ENCODE measurements around the gene RERE. TPM values are rescaled to one million over a fixed set of nuclear protein-coding genes. Genes with fewer than 3 reads are reported as not detected.
A peak's percentile ranks its signal among the peaks of the same experiment; 100 is the strongest.

RERE gene
- total RNA-seq, 1 donor from 2014 or later: 76.8 TPM

DNA sequence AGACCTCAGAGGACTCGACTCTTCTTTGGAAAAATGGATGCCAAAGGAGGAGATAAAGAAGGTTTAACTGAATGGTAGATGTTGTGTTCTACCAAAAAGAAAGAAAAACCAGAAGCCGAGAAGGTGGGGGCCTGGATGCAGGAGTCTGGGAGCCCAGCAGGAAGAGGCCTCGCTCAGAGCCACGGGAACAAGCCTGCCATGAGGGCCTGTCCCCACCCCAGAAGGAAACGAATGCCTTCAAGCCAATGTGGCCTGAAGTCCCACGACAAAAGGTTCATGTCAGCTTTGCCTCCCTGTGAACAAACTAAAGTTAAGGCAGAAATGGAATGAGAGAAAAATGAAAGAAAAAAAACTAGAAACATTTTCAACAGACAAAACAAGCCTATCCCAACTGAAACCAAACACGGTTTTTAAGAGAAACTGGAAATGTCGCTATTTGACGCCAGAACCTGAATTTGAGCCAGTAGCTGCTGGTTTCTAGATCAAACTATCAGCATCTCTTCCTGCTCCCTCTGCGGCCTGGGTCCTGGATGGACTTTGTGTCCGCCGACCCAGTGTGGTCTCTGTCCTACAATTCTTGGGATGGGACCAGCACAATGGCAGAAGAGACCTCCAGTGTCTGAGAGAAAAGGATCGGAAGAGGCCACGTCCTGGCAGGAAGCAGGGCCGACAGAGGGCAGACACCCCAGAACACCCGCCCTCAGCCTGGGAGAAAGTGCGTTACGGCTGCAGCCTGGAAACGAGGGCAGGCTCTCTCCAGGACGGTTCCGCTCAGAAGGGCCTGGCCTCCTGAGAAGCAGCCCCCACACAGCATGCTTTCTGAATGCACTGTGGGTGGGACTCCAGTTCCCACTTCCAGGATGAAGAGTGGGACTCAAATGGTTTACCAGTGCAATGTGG, 464.3 kb downstream of the RERE start:
- H3K4me1 Mint-ChIP-seq (ENCODE audit: unreplicated experiment): peaks cover 9% of the 10 kb centered on the region
- no peak for DNase-seq (ENCODE audit: extremely low spot score, unreplicated experiment)

DNA sequence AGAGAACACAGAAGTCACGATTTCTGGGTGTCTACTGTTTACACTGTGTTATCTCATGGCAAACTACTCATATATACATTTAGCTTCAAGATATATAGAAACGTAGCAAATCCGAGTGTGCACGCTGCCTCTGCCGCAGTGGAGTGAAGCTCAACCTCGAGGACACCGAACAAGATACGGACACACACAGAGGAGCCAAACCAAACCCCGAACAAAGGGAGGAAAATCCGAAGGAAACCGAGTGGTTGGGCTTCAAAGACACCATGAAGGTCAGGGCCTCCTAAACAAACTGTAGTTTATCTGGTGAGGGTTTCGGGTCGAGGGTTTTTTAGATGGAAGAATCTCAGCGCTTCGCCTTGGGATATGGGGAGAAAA, 465.0 kb downstream of the RERE start:
- no peaks in the 10 kb centered on the region for H3K27me3 Mint-ChIP-seq (ENCODE audit: unreplicated experiment)
- H3K36me3 Mint-ChIP-seq (ENCODE audit: unreplicated experiment): peaks cover 25% of the 10 kb centered on the region
- TF ChIP-seq, protein P1, sequence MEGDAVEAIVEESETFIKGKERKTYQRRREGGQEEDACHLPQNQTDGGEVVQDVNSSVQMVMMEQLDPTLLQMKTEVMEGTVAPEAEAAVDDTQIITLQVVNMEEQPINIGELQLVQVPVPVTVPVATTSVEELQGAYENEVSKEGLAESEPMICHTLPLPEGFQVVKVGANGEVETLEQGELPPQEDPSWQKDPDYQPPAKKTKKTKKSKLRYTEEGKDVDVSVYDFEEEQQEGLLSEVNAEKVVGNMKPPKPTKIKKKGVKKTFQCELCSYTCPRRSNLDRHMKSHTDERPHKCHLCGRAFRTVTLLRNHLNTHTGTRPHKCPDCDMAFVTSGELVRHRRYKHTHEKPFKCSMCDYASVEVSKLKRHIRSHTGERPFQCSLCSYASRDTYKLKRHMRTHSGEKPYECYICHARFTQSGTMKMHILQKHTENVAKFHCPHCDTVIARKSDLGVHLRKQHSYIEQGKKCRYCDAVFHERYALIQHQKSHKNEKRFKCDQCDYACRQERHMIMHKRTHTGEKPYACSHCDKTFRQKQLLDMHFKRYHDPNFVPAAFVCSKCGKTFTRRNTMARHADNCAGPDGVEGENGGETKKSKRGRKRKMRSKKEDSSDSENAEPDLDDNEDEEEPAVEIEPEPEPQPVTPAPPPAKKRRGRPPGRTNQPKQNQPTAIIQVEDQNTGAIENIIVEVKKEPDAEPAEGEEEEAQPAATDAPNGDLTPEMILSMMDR (IDR thresholded peaks at IDR 0.05): no peak
- H3K9me3 Mint-ChIP-seq (ENCODE audit: unreplicated experiment): no peaks in the 10 kb centered on the region
- no peak overlapping the region for H3K4me3 Mint-ChIP-seq (ENCODE audit: unreplicated experiment)
- no peak for DNase-seq (ENCODE audit: extremely low spot score, unreplicated experiment)
- no peak overlapping the region for H3K27ac Mint-ChIP-seq (ENCODE audit: unreplicated experiment)
- H3K4me1 Mint-ChIP-seq (ENCODE audit: unreplicated experiment): peaks cover 15% of the 10 kb centered on the region

More for the DNA sequence above, 464.3 kb downstream of the RERE start:
- no peak overlapping the region for H3K27ac Mint-ChIP-seq (ENCODE audit: unreplicated experiment)
- H3K27me3 Mint-ChIP-seq (ENCODE audit: unreplicated experiment): no peaks in the 10 kb centered on the region
- H3K36me3 Mint-ChIP-seq (ENCODE audit: unreplicated experiment): peaks cover 30% of the 10 kb centered on the region
- H3K9me3 Mint-ChIP-seq (ENCODE audit: unreplicated experiment): no peaks in the 10 kb centered on the region
- TF ChIP-seq, protein P1 (IDR thresholded peaks at IDR 0.05): no peak
- no peak overlapping the region for H3K4me3 Mint-ChIP-seq (ENCODE audit: unreplicated experiment)

DNA sequence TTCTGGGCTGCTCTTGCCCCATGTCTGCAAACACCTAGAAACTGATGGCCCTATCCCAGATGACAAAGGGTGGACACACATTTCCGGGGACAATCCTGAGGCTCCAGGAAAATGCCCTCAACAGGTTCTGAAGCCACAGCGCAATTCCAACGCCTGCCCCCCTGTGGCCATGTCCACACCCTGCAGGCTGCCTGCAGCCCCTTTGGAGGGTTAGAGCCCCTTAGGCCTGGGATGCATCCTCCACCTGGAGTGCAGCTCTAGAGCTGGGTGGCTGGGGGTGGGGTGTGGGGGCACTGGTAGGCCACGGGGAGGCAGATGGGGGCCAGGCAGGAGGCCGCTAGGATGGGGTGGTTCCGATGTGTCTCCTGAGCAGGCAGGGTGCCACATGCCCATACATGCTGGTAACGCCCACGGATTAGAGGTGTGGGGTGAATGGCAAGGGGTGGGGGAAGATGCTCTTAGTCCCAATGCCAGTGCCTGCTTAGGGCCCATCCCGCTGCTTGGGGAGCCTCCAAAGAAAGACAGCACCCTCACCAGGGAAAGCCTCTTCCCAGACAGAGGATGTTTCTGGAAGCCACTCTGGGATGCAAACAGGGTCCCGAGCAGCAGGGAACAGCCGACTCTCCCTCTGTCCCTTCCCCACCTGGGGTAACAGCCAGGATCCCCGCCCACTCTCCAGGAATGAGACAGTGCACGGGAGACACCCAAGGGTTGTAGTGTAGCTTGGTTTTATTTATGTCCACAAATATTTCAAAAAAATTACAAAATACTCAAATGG, 465.6 kb downstream of the RERE start:
- Mint-ChIP-seq H3K27me3 (ENCODE audit: unreplicated experiment) (no peaks in the 10 kb centered on the region), H3K9me3 (ENCODE audit: unreplicated experiment) (no peaks in the 10 kb centered on the region), H3K36me3 (ENCODE audit: unreplicated experiment) (peaks cover 23% of the 10 kb centered on the region), H3K27ac (ENCODE audit: unreplicated experiment) (no peak overlapping the region), H3K4me3 (ENCODE audit: unreplicated experiment) (no peak overlapping the region), H3K4me1 (ENCODE audit: unreplicated experiment) (peaks cover 15% of the 10 kb centered on the region)
- DNase-seq (ENCODE audit: extremely low spot score, unreplicated experiment): no peak
- TF ChIP-seq, protein P1 (IDR thresholded peaks at IDR 0.05): peak; percentile 57

DNA sequence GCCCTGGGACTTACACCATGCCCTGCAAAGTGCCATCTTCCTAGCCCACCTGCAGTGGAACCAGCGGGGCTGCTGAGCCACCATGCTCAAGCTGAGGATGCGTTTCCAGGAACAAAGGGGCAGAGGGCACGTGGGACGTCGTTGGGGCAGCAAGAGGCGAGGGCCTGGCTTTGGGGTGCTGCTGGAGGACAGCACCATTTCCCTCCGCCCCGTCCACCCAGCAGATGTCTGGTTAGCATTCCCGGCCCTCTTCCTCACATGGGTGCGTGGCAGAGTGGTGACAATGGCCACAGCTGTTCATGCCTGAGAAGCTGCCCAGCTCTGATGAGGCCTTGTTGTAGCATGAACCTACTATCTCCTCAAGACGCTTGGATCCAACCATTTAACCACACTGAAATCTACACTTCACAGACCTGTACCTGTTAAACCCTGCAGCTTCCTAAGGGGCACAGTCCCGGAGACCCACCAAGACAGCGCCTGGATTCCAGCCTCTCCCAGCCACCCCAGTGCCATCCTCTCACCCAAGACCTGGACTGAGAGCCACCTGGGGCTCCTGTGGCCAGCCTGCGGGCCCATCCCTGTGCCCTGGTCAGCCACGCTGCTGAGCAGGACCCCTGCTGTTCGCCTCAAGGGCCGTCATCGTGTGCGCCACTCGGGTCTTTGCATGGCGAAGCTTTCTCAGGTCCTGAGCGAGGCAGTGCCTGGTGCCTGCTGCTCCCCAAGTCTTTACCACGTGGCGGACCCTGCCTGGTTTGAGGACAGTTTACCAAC, 466.3 kb downstream of the RERE start:
- peaks cover 15% of the 10 kb centered on the region for H3K4me1 Mint-ChIP-seq (ENCODE audit: unreplicated experiment)
- TF ChIP-seq, protein P1 (IDR thresholded peaks at IDR 0.05): no peak
- H3K36me3 Mint-ChIP-seq (ENCODE audit: unreplicated experiment): peaks cover 17% of the 10 kb centered on the region
- no peak for DNase-seq (ENCODE audit: extremely low spot score, unreplicated experiment)
- no peaks in the 10 kb centered on the region for H3K27me3 Mint-ChIP-seq (ENCODE audit: unreplicated experiment)
- no peak overlapping the region for H3K4me3 Mint-ChIP-seq (ENCODE audit: unreplicated experiment)
- H3K27ac Mint-ChIP-seq (ENCODE audit: unreplicated experiment): no peak overlapping the region
- no peaks in the 10 kb centered on the region for H3K9me3 Mint-ChIP-seq (ENCODE audit: unreplicated experiment)
